Spleen (tissue), 7 donors: ENCODE measurements around the gene DOCK2.

Source experiments
- POLR2A ChIP-seq, 3 donors: fragments of 450-650 bp; IDR thresholded peaks; one replicate each; pipeline ENCODE4 v1.5.1; 2017; ENCODE audit warnings: antibody characterized with exemption in 3 of 3, mild to moderate bottlenecking in 1 of 3
- POLR2AphosphoS5 ChIP-seq, 3 donors: sonication (generic); formaldehyde crosslinking; IDR thresholded peaks; one replicate each; pipeline ENCODE4 v1.5.1; 2017; ENCODE audit warnings: antibody characterized with exemption in 3 of 3
- TF ChIP-seq, protein P1 (sequence below), 11 experiments: fragments of 200-600 bp in 7 of 11; fragments of 450-650 bp in 4 of 11; sonication (generic) in 4 of 11; IDR thresholded peaks in 8 of 11; conservative IDR thresholded peaks in 3 of 11; 1 replicate in 7 of 11; 2 replicates in 4 of 11; pipeline versions ENCODE4 v1.4.0 to v1.8.0; 2016 to 2021; ENCODE audit warnings: antibody characterized with exemption in 11 of 11, inconsistent platforms in 4 of 11, mild to moderate bottlenecking in 1 of 11
- donor health status: DM: no; HTN: no; CAD: no; lungs with moderate emphysema.
- donor health status: DM: no; HTN: no; CAD: no.
- donor health status: DM: no; HTN: no; CAD: no.

GRCh38 chr5:169610606-169611005 is 26.5 kb upstream of the DOCK2 start:
- TF ChIP-seq POLR2AphosphoS5 (IDR thresholded peaks at IDR 0.05) (no peak), POLR2A (IDR thresholded peaks at IDR 0.05) (no peak)
- TF ChIP-seq, protein P1, sequence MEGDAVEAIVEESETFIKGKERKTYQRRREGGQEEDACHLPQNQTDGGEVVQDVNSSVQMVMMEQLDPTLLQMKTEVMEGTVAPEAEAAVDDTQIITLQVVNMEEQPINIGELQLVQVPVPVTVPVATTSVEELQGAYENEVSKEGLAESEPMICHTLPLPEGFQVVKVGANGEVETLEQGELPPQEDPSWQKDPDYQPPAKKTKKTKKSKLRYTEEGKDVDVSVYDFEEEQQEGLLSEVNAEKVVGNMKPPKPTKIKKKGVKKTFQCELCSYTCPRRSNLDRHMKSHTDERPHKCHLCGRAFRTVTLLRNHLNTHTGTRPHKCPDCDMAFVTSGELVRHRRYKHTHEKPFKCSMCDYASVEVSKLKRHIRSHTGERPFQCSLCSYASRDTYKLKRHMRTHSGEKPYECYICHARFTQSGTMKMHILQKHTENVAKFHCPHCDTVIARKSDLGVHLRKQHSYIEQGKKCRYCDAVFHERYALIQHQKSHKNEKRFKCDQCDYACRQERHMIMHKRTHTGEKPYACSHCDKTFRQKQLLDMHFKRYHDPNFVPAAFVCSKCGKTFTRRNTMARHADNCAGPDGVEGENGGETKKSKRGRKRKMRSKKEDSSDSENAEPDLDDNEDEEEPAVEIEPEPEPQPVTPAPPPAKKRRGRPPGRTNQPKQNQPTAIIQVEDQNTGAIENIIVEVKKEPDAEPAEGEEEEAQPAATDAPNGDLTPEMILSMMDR (IDR thresholded peaks at IDR 0.05 in 8 of 11, conservative IDR thresholded peaks at IDR 0.05 in 3 of 11): no peak
